G401 (cell line): ENCODE results near the gene MX2. TPM values are rescaled to one million over a fixed set of nuclear protein-coding genes. Genes with fewer than 3 reads are reported as not detected.
A peak's percentile ranks its signal among the peaks of the same experiment; 100 is the strongest.
"Not testable (repeated sequence)": the region's sequence is repeated elsewhere in the genome, so short reads cannot be mapped to it uniquely, and the experiment has no call there.

ENCODE experiments used
- DNase-seq: peaks from one replicate; pipeline ENCODE4 v3.0.0-alpha.2; 2015; ENCODE audit warnings: low spot score
- in situ Hi-C: cut with HindIII; loops from 2 replicates; pipeline ENCODE4 v1.10.0; 2016; ENCODE audit warnings: low sequenced_read_pairs, mixed read lengths
- total RNA-seq: library from RNA; depleted of rRNA; stranded (reverse); fragments of >200 nt; shearing (Covaris generic); gene quantifications from 2 replicates; pipeline ENCODE4 v1.2.3, GENCODE V29; 2014

MX2 gene
- total RNA-seq, 1 experiment from 2014 or later, result not detected

GRCh38 chr21:41403331-41403730 is 41.5 kb downstream of the MX2 start:
- in situ Hi-C loops, result no loop called here

GRCh38 chr21:41403966-41404365 is 42.1 kb downstream of the MX2 start:
- DNase-seq, result no peak
- in situ Hi-C loops, result no loop called here

More at GRCh38 chr21:41403331-41403730, 41.5 kb downstream of the MX2 start:
- peak; percentile 68 for DNase-seq

- no peak for DNase-seq
- in situ Hi-C loops, result no loop called here
These were observed 43.5 kb downstream of the MX2 start for GRCh38 chr21:41405321-41405720.

GRCh38 chr21:41406340-41406739 is 44.5 kb downstream of the MX2 start:
- no peak for DNase-seq
- in situ Hi-C loops, result no loop called here

- no peak for DNase-seq
- in situ Hi-C loops, result no loop called here
These were observed 46.0 kb downstream of the MX2 start for GRCh38 chr21:41407541-41408460.

GRCh38 chr21:41410361-41410760 is 48.5 kb downstream of the MX2 start:
- in situ Hi-C loops, result no loop called here
- DNase-seq, result no peak

GRCh38 chr21:41410767-41411448 is 49.1 kb downstream of the MX2 start:
- in situ Hi-C loops, result no loop called here
- DNase-seq, result no peak

- in situ Hi-C loops, result no loop called here
- DNase-seq, result no peak
These were observed 49.7 kb downstream of the MX2 start for GRCh38 chr21:41411449-41412089.

- in situ Hi-C loops, DNase-seq: not testable (repeated sequence)
These were observed 55.7 kb downstream of the MX2 start for GRCh38 chr21:41417505-41417904.

GRCh38 chr21:41418393-41418792 is 56.6 kb downstream of the MX2 start:
- in situ Hi-C loops, result no loop called here
- DNase-seq, result no peak

GRCh38 chr21:41418956-41419680 is 57.3 kb downstream of the MX2 start:
- in situ Hi-C loops, result no loop called here
- no peak for DNase-seq

- in situ Hi-C loops, result no loop called here
- DNase-seq, result peak; percentile 46
These were observed 58.4 kb downstream of the MX2 start for GRCh38 chr21:41419921-41420862.

GRCh38 chr21:41420998-41421397 is 59.2 kb downstream of the MX2 start:
- DNase-seq, in situ Hi-C loops: not testable (repeated sequence)

GRCh38 chr21:41422546-41423304 is 60.9 kb downstream of the MX2 start:
- in situ Hi-C loops, result no loop called here
- DNase-seq, result no peak

GRCh38 chr21:41423305-41423636 is 61.4 kb downstream of the MX2 start:
- DNase-seq, in situ Hi-C loops: not testable (repeated sequence)

GRCh38 chr21:41425588-41425953 is 63.7 kb downstream of the MX2 start:
- no peak for DNase-seq
- in situ Hi-C loops, result no loop called here

GRCh38 chr21:41425954-41426675 is 64.3 kb downstream of the MX2 start, which contains the start of gene MX1:
Gene MX1 (plus strand): TSS chr21:41426239. CDS start chr21:41432071, 5,832 bp downstream.
- in situ Hi-C loops, result no loop called here
- peak; percentile 10 for DNase-seq
